HepG2 (cell line): ENCODE data around the gene CKB. TPM values are rescaled to one million over a fixed set of nuclear protein-coding genes. Genes with fewer than 3 reads are reported as not detected.

Source experiments
- ATAC-seq: fragments of 200-7000 bp; cut with Tn5 transposase; 3 replicates; pipeline ENCODE4 v1.9.1; 2020; ENCODE audit warnings: mild to moderate bottlenecking, moderate library complexity
- BruUV-seq: library from RNA; stranded (reverse); fragments of 400-500 nt; replicated peaks from 2 replicates; lab custom pipeline; 2021; lab: Mats Ljungman, UMichigan
- CTCF ChIA-PET: fragments of 300-600 bp; formaldehyde crosslinking; extraction: SDS; loops from one replicate; lab custom pipeline; 2021; ENCODE audit warnings: low total read pairs, inconsistent platforms, low intra/inter-chr PET ratio; lab: Yijun Ruan, JAX
- POLR2A ChIA-PET: fragments of 350-600 bp; sonication (Branson Sonifier 250); formaldehyde crosslinking; loops from one replicate; lab custom pipeline; 2020; ENCODE audit warnings: antibody characterized with exemption, inconsistent platforms; lab: Yijun Ruan, JAX
- DNase-seq: peaks from one replicate; pipeline ENCODE4 v3.0.0-alpha.2; 2015; ENCODE audit warnings: low spot score
- FAIRE-seq: peaks from 3 replicates; lab custom pipeline; 2011; peaks lifted over from hg19 to GRCh38; lab: Jason Lieb, UNC
- H2AFZ ChIP-seq: one replicate; pipeline ENCODE4 v1.6.1; 2011; ENCODE audit warnings: low read length, inconsistent platforms
- H3K27ac ChIP-seq: fragments of 300-600 bp; 3 replicates; pipeline ENCODE4 v1.8.0; 2011; ENCODE audit warnings: mixed run types, mild to moderate bottlenecking, mixed read lengths, low read length, inconsistent platforms; ENCODE audit not compliant: insufficient read depth; ENCODE audit errors: extremely low read length
- H3K27me3 ChIP-seq, 2 experiments: fragments of 200-600 bp in 1 of 2; 2 replicates in 1 of 2; 3 replicates in 1 of 2; pipeline versions ENCODE4 v1.6.0 to v1.8.0; 2011; ENCODE audit warnings: low read length in 2 of 2, mild to moderate bottlenecking in 2 of 2, moderate library complexity in 2 of 2, inconsistent platforms in 1 of 2; ENCODE audit not compliant: insufficient read depth in 2 of 2, control insufficient read depth in 1 of 2
- H3K36me3 ChIP-seq, 2 experiments: fragments of 200-600 bp in 1 of 2; replicated peaks in 1 of 2; 2 replicates in 1 of 2; 3 replicates in 1 of 2; pipeline versions ENCODE4 v1.5.1 to v1.8.0; 2011; ENCODE audit warnings: low read length in 2 of 2, inconsistent platforms in 1 of 2; ENCODE audit not compliant: insufficient read depth in 2 of 2, control insufficient read depth in 1 of 2
- H3K4me1 ChIP-seq: 2 replicates; pipeline ENCODE4 v1.5.1; 2012; ENCODE audit warnings: low read length, inconsistent platforms; ENCODE audit not compliant: insufficient read depth
- H3K4me2 ChIP-seq: 2 replicates; pipeline ENCODE4 v1.6.0; 2011; ENCODE audit warnings: low read depth, low read length, inconsistent platforms
- H3K4me3 ChIP-seq, 3 experiments: fragments of 200-600 bp in 1 of 3; sonication (generic), shearing (Covaris generic) in 1 of 3; replicated peaks in 1 of 3; 2 replicates each; pipeline ENCODE4 v1.5.1; 2011 to 2016; ENCODE audit warnings: low read length in 3 of 3, inconsistent platforms in 2 of 3, low read depth in 2 of 3, mild to moderate bottlenecking in 2 of 3, control low read depth in 1 of 3, mixed read lengths in 1 of 3; ENCODE audit not compliant: insufficient read depth in 1 of 3
- H3K79me2 ChIP-seq: one replicate; pipeline ENCODE4 v1.6.1; 2011; ENCODE audit warnings: low read length, inconsistent platforms; ENCODE audit not compliant: insufficient read depth
- H3K9ac ChIP-seq: 2 replicates; pipeline ENCODE4 v1.6.0; 2011; ENCODE audit warnings: mild to moderate bottlenecking, low read depth, low read length, inconsistent platforms; ENCODE audit not compliant: insufficient read depth
- H3K9me3 ChIP-seq: 2 replicates; pipeline ENCODE4 v1.5.1; 2012; ENCODE audit warnings: mild to moderate bottlenecking, low read length
- H4K20me1 ChIP-seq: 2 replicates; pipeline ENCODE4 v1.6.0; 2011; ENCODE audit warnings: inconsistent platforms, mild to moderate bottlenecking, low read length, moderate library complexity; ENCODE audit not compliant: insufficient read depth
- ATAD3A ChIP-seq: sonication (generic); formaldehyde crosslinking; IDR thresholded peaks from 2 replicates; pipeline ENCODE4 v1.4.0; 2020; ENCODE audit warnings: missing genetic modification reagents
- DMAP1 ChIP-seq: IDR thresholded peaks from 2 replicates; pipeline ENCODE4 v1.6.1; 2016
- KLF9 ChIP-seq: IDR thresholded peaks from 2 replicates; pipeline ENCODE4 v1.6.1; 2016; ENCODE audit warnings: low read depth
- MYNN ChIP-seq: sonication (generic); formaldehyde crosslinking; IDR thresholded peaks from 2 replicates; pipeline ENCODE4 v1.4.0; 2020; ENCODE audit warnings: mild to moderate bottlenecking, low read depth, missing genetic modification reagents
- NKX3-1 ChIP-seq: sonication (generic); formaldehyde crosslinking; IDR thresholded peaks from 2 replicates; pipeline ENCODE4 v1.5.0; 2020; ENCODE audit warnings: missing genetic modification reagents
- PCBP1 ChIP-seq: fragments of 200-400 bp; formaldehyde crosslinking; IDR thresholded peaks from 2 replicates; pipeline ENCODE4 v1.6.1; 2017; ENCODE audit warnings: mild to moderate bottlenecking, low read depth, low read length, borderline replicate concordance
- TOE1 ChIP-seq: sonication (generic); formaldehyde crosslinking; IDR thresholded peaks from 2 replicates; pipeline ENCODE4 v1.4.0; 2020; ENCODE audit warnings: mild to moderate bottlenecking, missing genetic modification reagents
- WIZ ChIP-seq: sonication (generic); formaldehyde crosslinking; IDR thresholded peaks from 2 replicates; pipeline ENCODE4 v1.5.1; 2020; ENCODE audit warnings: mild to moderate bottlenecking, missing genetic modification reagents
- ZFY ChIP-seq: sonication (generic); formaldehyde crosslinking; IDR thresholded peaks from 2 replicates; pipeline ENCODE4 v1.4.0; 2020; ENCODE audit warnings: missing genetic modification reagents
- ZNF343 ChIP-seq: sonication (generic); formaldehyde crosslinking; IDR thresholded peaks from 2 replicates; pipeline ENCODE4 v1.4.0; 2020; ENCODE audit warnings: mild to moderate bottlenecking, missing genetic modification reagents
- ZNF550 ChIP-seq: sonication (generic); formaldehyde crosslinking; IDR thresholded peaks from 2 replicates; pipeline ENCODE4 v1.4.0; 2020; ENCODE audit warnings: mild to moderate bottlenecking, missing genetic modification reagents, borderline replicate concordance
- ZNF670 ChIP-seq: sonication (generic); formaldehyde crosslinking; IDR thresholded peaks from 2 replicates; pipeline ENCODE4 v1.8.0; 2022; ENCODE audit warnings: mild to moderate bottlenecking, missing genetic modification reagents, borderline replicate concordance
- ZNF775 ChIP-seq: sonication (generic); formaldehyde crosslinking; IDR thresholded peaks from 2 replicates; pipeline ENCODE4 v1.4.0; 2020; ENCODE audit warnings: missing genetic modification reagents, mild to moderate bottlenecking, moderate library complexity, borderline replicate concordance
- WGBS: methylation state at CpG from one replicate; pipeline ENCODE4 v1.1.6; 2017; ENCODE audit warnings: low lambda C conversion rate; 5-methylcytosine and 5-hydroxymethylcytosine counted together
- in situ Hi-C: cut with HindIII; loops from 2 replicates; pipeline ENCODE4 v1.10.0; 2017; ENCODE audit warnings: low pct_unique_long_range_greater_than_20kb; ENCODE audit not compliant: extremely low pct_ligation_motif_present
- intact Hi-C: fragments of 100-400 bp; cut with micrococcal nuclease; formaldehyde crosslinking; loops from one replicate; pipeline ENCODE4 v1.10.0; 2022; ENCODE audit not compliant: unreplicated experiment
- polyA plus RNA-seq, 8 experiments: library from polyadenylated mRNA; depleted of rRNA in 3 of 8; stranded (reverse) in 7 of 8; unstranded in 1 of 8; fragments of >200 nt; fragmentation: Illumina TruSeq in 4 of 8; extraction: Trizol in 4 of 8; gene quantifications; 2 replicates each; pipeline versions ENCODE4 v1.2.1 to v1.2.3, GENCODE V29; 2011 to 2016; ENCODE audit warnings: low read depth in 4 of 8, missing spikeins in 1 of 8, mixed read lengths in 1 of 8; ENCODE audit not compliant: insufficient read depth in 1 of 8
- total RNA-seq, 5 experiments: library from RNA; depleted of rRNA; stranded (reverse); fragments of >200 nt; fragmentation: Illumina TruSeq; extraction: Trizol; gene quantifications; 2 replicates each; pipeline ENCODE4 v1.2.3, GENCODE V29; 2016; ENCODE audit warnings: low read depth in 1 of 5

The CKB gene
- total and polyA plus RNA-seq, 2 of the 13 experiments (the other 11 are each of a cell fraction or from before 2014, with no cell fraction given): 82.3 to 217 TPM

- in situ Hi-C loops (no loop called here), intact Hi-C loops (no loop called here)
- BruUV-seq: no TSS peak
- H3K4me2 ChIP-seq: no peak overlapping the region
- no peaks in the 10 kb centered on the region for H3K9me3 ChIP-seq
- no peaks in the 10 kb centered on the region; a peak in 1 of 5 replicates for H3K27me3 ChIP-seq
- no peak for FAIRE-seq
- ATAC-seq: no peak
- H3K4me1 ChIP-seq: peaks cover 39% of the 10 kb centered on the region
- H3K79me2 ChIP-seq: peaks cover 30% of the 10 kb centered on the region
- H3K36me3 ChIP-seq: peaks cover 3 to 4% of the 10 kb centered on the region in 2 experiments; a peak in 3 of 5 replicates
- DNase-seq: no peak
- H3K9ac ChIP-seq: no peak overlapping the region
- 96% methylated on average over 11 of the region's 15 CpGs for WGBS
- no peaks in the 10 kb centered on the region for H4K20me1 ChIP-seq
- H2AFZ ChIP-seq: no peak overlapping the region
- POLR2A ChIA-PET: no interaction called here
- H3K4me3 ChIP-seq: no peak overlapping the region
- TF ChIP-seq MYNN (CRISPR knock-in tag) (no peak), PCBP1 (0 out of 2 replicates have a peak, but pooled peaks have one; percentile 3)
- TF ChIP-seq, all 625 proteins: peak for 1
- H3K27ac ChIP-seq: no peak overlapping the region
- CTCF ChIA-PET: no interaction called here
These were observed 9.0 kb upstream of the CKB start for GRCh38 chr14:103531421-103532215.

- H3K4me1 ChIP-seq: peaks cover 45% of the 10 kb centered on the region
- DNase-seq (no peak), ATAC-seq (no peak), FAIRE-seq (no peak)
- peaks cover 3 to 4% of the 10 kb centered on the region in 2 experiments; a peak in 3 of 5 replicates for H3K36me3 ChIP-seq
- no peak overlapping the region; a peak in 2 of 6 replicates for H3K4me3 ChIP-seq
- H3K27ac ChIP-seq: no peak overlapping the region
- H3K9ac ChIP-seq: no peak overlapping the region
- H3K27me3 ChIP-seq: no peaks in the 10 kb centered on the region; a peak in 1 of 5 replicates
- H3K79me2 ChIP-seq: peaks cover 30% of the 10 kb centered on the region
- ChIA-PET CTCF (no interaction called here), POLR2A (no interaction called here)
- no peak for TF ChIP-seq NKX3-1 (CRISPR knock-in tag)
- no peak for TF ChIP-seq ZNF550 (CRISPR knock-in tag)
- TF ChIP-seq WIZ (CRISPR knock-in tag): no peak
- no peak for TF ChIP-seq ZNF343 (CRISPR knock-in tag)
- TF ChIP-seq ATAD3A (CRISPR knock-in tag): no peak
- TF ChIP-seq ZNF670 (CRISPR knock-in tag): no peak
- no peak for TF ChIP-seq TOE1 (CRISPR knock-in tag)
- no peak for TF ChIP-seq DMAP1 (CRISPR knock-in tag)
- TF ChIP-seq KLF9 (CRISPR knock-in tag): no peak
- no peak for TF ChIP-seq ZNF775 (CRISPR knock-in tag)
- no peak for TF ChIP-seq ZFY
- intact Hi-C loops: no loop called here
- H3K4me2 ChIP-seq: peak overlapping the region; percentile 98; the same call in 1 of the 2 replicates
- H4K20me1 ChIP-seq: no peaks in the 10 kb centered on the region
- BruUV-seq: no TSS peak
- no peaks in the 10 kb centered on the region for H3K9me3 ChIP-seq
- H2AFZ ChIP-seq: no peak overlapping the region
- WGBS: 98% methylated on average over 6 of the region's 11 CpGs
- in situ Hi-C loops: no loop called here
These were observed 8.2 kb upstream of the CKB start for GRCh38 chr14:103530831-103531230.
